Adrenal gland (tissue), 12 donors: ENCODE measurements around the gene TEAD1. TPM values are rescaled to one million over a fixed set of nuclear protein-coding genes. Genes with fewer than 3 reads are reported as not detected.
A peak's percentile ranks its signal among the peaks of the same experiment; 100 is the strongest.

Experiments used
- DNase-seq, 7 donors: peaks; one replicate each; pipeline ENCODE4 v3.0.0-alpha.2; 2019 to 2020
- H3K27ac ChIP-seq, 5 donors: fragments of 200-600 bp; sonication (generic) in 4 of 5; 1 replicate in 3 of 5; 2 replicates in 2 of 5; pipeline versions ENCODE4 v1.5.1 to v1.8.0; 2016 to 2020; ENCODE audit warnings: mild to moderate bottlenecking in 1 of 5
- H3K27me3 ChIP-seq: fragments of 200-600 bp; 2 replicates; pipeline ENCODE4 v1.8.0; 2021
- H3K36me3 ChIP-seq, 2 donors: fragments of 200-600 bp; replicated peaks in 1 of 2; 1 replicate in 1 of 2; 2 replicates in 1 of 2; pipeline versions ENCODE4 v1.5.1 to v1.8.0; 2018 to 2022
- H3K4me1 ChIP-seq, 2 donors: fragments of 200-600 bp; replicated peaks in 1 of 2; 1 replicate in 1 of 2; 2 replicates in 1 of 2; pipeline versions ENCODE4 v1.5.1 to v1.8.0; 2018 to 2021
- H3K4me3 ChIP-seq, 4 donors: fragments of 200-600 bp; sonication (generic) in 3 of 4; one replicate each; pipeline ENCODE4 v1.5.1; 2016 to 2018
- H3K9me3 ChIP-seq, 3 donors: fragments of 200-600 bp; sonication (generic) in 1 of 3; replicated peaks in 1 of 3; 1 replicate in 2 of 3; 2 replicates in 1 of 3; pipeline versions ENCODE4 v1.5.1 to v1.8.0; 2016 to 2021
- CTCF ChIP-seq, 6 experiments: fragments of 450-650 bp in 4 of 6; fragments of 200-600 bp in 2 of 6; sonication (generic) in 1 of 6; IDR thresholded peaks; 1 replicate in 5 of 6; 2 replicates in 1 of 6; pipeline versions ENCODE4 v1.5.1 to v1.8.0; 2016 to 2021; ENCODE audit warnings: antibody characterized with exemption in 6 of 6, mild to moderate bottlenecking in 2 of 6, moderate library complexity in 1 of 6
- POLR2A ChIP-seq, 2 donors: fragments of 450-650 bp; IDR thresholded peaks; one replicate each; pipeline ENCODE4 v1.6.1; 2017; ENCODE audit warnings: antibody characterized with exemption in 2 of 2, mild to moderate bottlenecking in 2 of 2, moderate library complexity in 1 of 2
- WGBS, 4 donors: extraction: QIAGEN DNeasy Blood & Tissue Kit in 2 of 4; methylation state at CpG; one replicate each; pipeline versions ENCODE4 v1.1.5 to v1.1.7; 2013 to 2017; 5-methylcytosine and 5-hydroxymethylcytosine counted together
- intact Hi-C, 2 donors: fragments of 100-400 bp; cut with DNase I; formaldehyde crosslinking; loops; one replicate each; pipeline versions ENCODE4 v1.14.1 to v1.15.0; 2022 to 2023
- polyA plus RNA-seq, 3 donors: library from polyadenylated mRNA; stranded (reverse); fragments of 200-250 nt in 2 of 3; fragments of 350-450 nt in 1 of 3; fragmentation: Illumina TruSeq in 1 of 3; extraction: RNeasy Lipid Tissue Mini Kit (QIAGEN cat#74804) in 1 of 3; gene quantifications; one replicate each; pipeline ENCODE4 v1.2.3, GENCODE V29; 2013 to 2014
- total RNA-seq, 9 donors: library from RNA; depleted of rRNA in 4 of 9; stranded (reverse); fragments of >200 nt in 4 of 9; fragments of 120-200 nt in 1 of 9; fragmentation: NEBNext Ultra II Directional in 1 of 9; extraction: Animal tissue kit (Norgen Biotek cat#: 25700) in 1 of 9; gene quantifications; one replicate each; pipeline versions ENCODE4 v1.1.0 to v1.2.4, GENCODE V29; 2013 to 2023
- donor health status: healthy with polysubstance abuse.
- donor health status: Bipolar disorder and iron deficiency.
- donor health status: DM: yes; HTN: yes; CAD: no.
- donor health status: DM: no; HTN: no; CAD: no.
- donor health status: DM: no; HTN: no; CAD: no.
- donor health status: DM: yes; HTN: yes; CAD: no.

The TEAD1 gene
- total and polyA plus RNA-seq, 12 donors = 3.9 to 49.9 (median 35.1) TPM

GRCh38 chr11:12797996-12798395, 123.8 kb downstream of the TEAD1 start:
- H3K27ac ChIP-seq = no peak overlapping the region
- TF ChIP-seq POLR2A (IDR thresholded peaks at IDR 0.05) (no peak), CTCF (IDR thresholded peaks at IDR 0.05) (no peak)
- intact Hi-C loops = no loop called here
- no peaks in the 10 kb centered on the region for H3K9me3 ChIP-seq
- H3K27me3 ChIP-seq = no peaks in the 10 kb centered on the region
- peaks cover 0 to 23% of the 10 kb centered on the region in 2 donors for H3K4me1 ChIP-seq
- no peaks in the 10 kb centered on the region for H3K36me3 ChIP-seq
- no peak overlapping the region for H3K4me3 ChIP-seq
- DNase-seq = no peak
- WGBS, 4 donors = 91 to 96% (median 95%) methylated on average over 3 of the region's 3 CpGs

GRCh38 chr11:12798609-12799011, 124.4 kb downstream of the TEAD1 start:
- intact Hi-C loops = no loop called here
- peaks cover 0 to 23% of the 10 kb centered on the region in 2 donors for H3K4me1 ChIP-seq
- no peak overlapping the region for H3K4me3 ChIP-seq
- no peaks in the 10 kb centered on the region for H3K36me3 ChIP-seq
- no peak for TF ChIP-seq POLR2A (IDR thresholded peaks at IDR 0.05)
- no peak for TF ChIP-seq CTCF (IDR thresholded peaks at IDR 0.05)
- no peaks in the 10 kb centered on the region for H3K9me3 ChIP-seq
- no peak overlapping the region for H3K27ac ChIP-seq
- H3K27me3 ChIP-seq = no peaks in the 10 kb centered on the region
- WGBS, 4 donors = 84 to 89% (median 85%) methylated on average over 4 of the region's 4 CpGs
- no peak for DNase-seq

- WGBS, 4 donors = 66 to 71% (median 70%) methylated on average over 4 of the region's 4 CpGs
- no peak for DNase-seq
- Histone ChIP-seq H3K9me3 (no peaks in the 10 kb centered on the region), H3K27me3 (no peaks in the 10 kb centered on the region), H3K4me1 (peaks cover 0 to 24% of the 10 kb centered on the region in 2 donors), H3K4me3 (no peak overlapping the region), H3K27ac (no peak overlapping the region), H3K36me3 (no peaks in the 10 kb centered on the region)
- intact Hi-C loops = no loop called here
- TF ChIP-seq POLR2A (IDR thresholded peaks at IDR 0.05) (no peak), CTCF (IDR thresholded peaks at IDR 0.05) (no peak)
Observed at GRCh38 chr11:12799334-12799835, 125.2 kb downstream of the TEAD1 start.

- Histone ChIP-seq H3K4me3 (no peak overlapping the region), H3K9me3 (no peaks in the 10 kb centered on the region), H3K27ac (no peak overlapping the region), H3K36me3 (no peaks in the 10 kb centered on the region), H3K4me1 (peaks cover 0 to 24% of the 10 kb centered on the region in 2 donors), H3K27me3 (no peaks in the 10 kb centered on the region)
- TF ChIP-seq CTCF (IDR thresholded peaks at IDR 0.05) (no peak), POLR2A (IDR thresholded peaks at IDR 0.05) (no peak)
- intact Hi-C loops = no loop called here
- 28 to 36% (median 30%) methylated on average over 8 of the region's 8 CpGs for WGBS, 4 donors
- peak in 3 of 7 donors; percentile 25 to 39 (median 28) for DNase-seq
Observed at GRCh38 chr11:12800032-12800671, 125.9 kb downstream of the TEAD1 start.
